Gastrocnemius medialis (tissue), 4 donors: ENCODE data around the gene RHNO1. TPM values are rescaled to one million over a fixed set of nuclear protein-coding genes. Genes with fewer than 3 reads are reported as not detected.

ENCODE experiments used
- ATAC-seq, 2 donors: fragments of 150-250 bp; one replicate each; pipeline ENCODE4 v1.9.1; 2016
- DNase-seq, 2 donors: peaks; one replicate each; pipeline ENCODE4 v3.0.0-alpha.2; 2019
- H3K27ac ChIP-seq, 4 donors: fragments of 200-600 bp; sonication (generic); 1 replicate in 1 of 4; 2 replicates in 3 of 4; pipeline ENCODE4 v1.5.1; 2016 to 2018; ENCODE audit warnings: mild to moderate bottlenecking in 2 of 4, moderate library complexity in 1 of 4
- H3K27me3 ChIP-seq, 3 donors: fragments of 200-600 bp; sonication (generic) in 2 of 3; 1 replicate in 1 of 3; 2 replicates in 2 of 3; pipeline versions ENCODE4 v1.5.1 to v1.6.0; 2016 to 2019; ENCODE audit warnings: mild to moderate bottlenecking in 1 of 3, moderate library complexity in 1 of 3
- H3K36me3 ChIP-seq, 2 donors: fragments of 200-600 bp; sonication (generic) in 1 of 2; one replicate each; pipeline ENCODE4 v1.5.1; 2017 to 2018
- H3K4me1 ChIP-seq, 2 donors: fragments of 200-600 bp; sonication (generic) in 1 of 2; one replicate each; pipeline ENCODE4 v1.5.1; 2016 to 2017; ENCODE audit warnings: mild to moderate bottlenecking in 2 of 2
- H3K4me3 ChIP-seq, 4 donors: fragments of 200-600 bp; sonication (generic) in 3 of 4; 1 replicate in 1 of 4; 2 replicates in 3 of 4; pipeline ENCODE4 v1.5.1; 2016 to 2019; ENCODE audit warnings: mild to moderate bottlenecking in 2 of 4
- H3K9me3 ChIP-seq, 3 donors: fragments of 200-600 bp; sonication (generic) in 2 of 3; 1 replicate in 1 of 3; 2 replicates in 2 of 3; pipeline ENCODE4 v1.5.1; 2016 to 2019
- POLR2A ChIP-seq, 2 donors: fragments of 450-650 bp; IDR thresholded peaks; one replicate each; pipeline ENCODE4 v1.6.1; 2017; ENCODE audit warnings: antibody characterized with exemption in 2 of 2, mild to moderate bottlenecking in 2 of 2, moderate library complexity in 2 of 2
- in situ Hi-C, 4 donors: fragments of 200-750 bp; cut with MboI; loops; one replicate each; pipeline versions ENCODE4 v1.15.0 to v1.8.0; 2017; ENCODE audit warnings: low sequenced_read_pairs in 4 of 4
- intact Hi-C: fragments of 100-400 bp; cut with DNase I; formaldehyde crosslinking; loops from one replicate; pipeline ENCODE4 v1.15.1; 2023; ENCODE audit warnings: low total_unique reads
- total RNA-seq, 4 donors: library from RNA; depleted of rRNA; stranded (reverse); fragments of >200 nt; gene quantifications; one replicate each; pipeline versions ENCODE4 v1.1.0 to v1.2.3, GENCODE V29; 2016
- TF ChIP-seq, protein P1 (sequence below), 5 experiments: fragments of 450-650 bp in 3 of 5; fragments of 200-600 bp in 2 of 5; sonication (generic) in 2 of 5; IDR thresholded peaks in 4 of 5; conservative IDR thresholded peaks in 1 of 5; 1 replicate in 4 of 5; 2 replicates in 1 of 5; pipeline ENCODE4 v1.5.1; 2016 to 2019; ENCODE audit warnings: antibody characterized with exemption in 5 of 5, mild to moderate bottlenecking in 3 of 5, moderate library complexity in 3 of 5

Gene RHNO1
- total RNA-seq, 4 donors from 2014 or later = 4.9 to 11.8 (median 6.7) TPM

GRCh38 chr12:2897418-2897817, 20.4 kb downstream of the RHNO1 start:
- no peak for TF ChIP-seq POLR2A (IDR thresholded peaks at IDR 0.05)
- TF ChIP-seq, protein P1, sequence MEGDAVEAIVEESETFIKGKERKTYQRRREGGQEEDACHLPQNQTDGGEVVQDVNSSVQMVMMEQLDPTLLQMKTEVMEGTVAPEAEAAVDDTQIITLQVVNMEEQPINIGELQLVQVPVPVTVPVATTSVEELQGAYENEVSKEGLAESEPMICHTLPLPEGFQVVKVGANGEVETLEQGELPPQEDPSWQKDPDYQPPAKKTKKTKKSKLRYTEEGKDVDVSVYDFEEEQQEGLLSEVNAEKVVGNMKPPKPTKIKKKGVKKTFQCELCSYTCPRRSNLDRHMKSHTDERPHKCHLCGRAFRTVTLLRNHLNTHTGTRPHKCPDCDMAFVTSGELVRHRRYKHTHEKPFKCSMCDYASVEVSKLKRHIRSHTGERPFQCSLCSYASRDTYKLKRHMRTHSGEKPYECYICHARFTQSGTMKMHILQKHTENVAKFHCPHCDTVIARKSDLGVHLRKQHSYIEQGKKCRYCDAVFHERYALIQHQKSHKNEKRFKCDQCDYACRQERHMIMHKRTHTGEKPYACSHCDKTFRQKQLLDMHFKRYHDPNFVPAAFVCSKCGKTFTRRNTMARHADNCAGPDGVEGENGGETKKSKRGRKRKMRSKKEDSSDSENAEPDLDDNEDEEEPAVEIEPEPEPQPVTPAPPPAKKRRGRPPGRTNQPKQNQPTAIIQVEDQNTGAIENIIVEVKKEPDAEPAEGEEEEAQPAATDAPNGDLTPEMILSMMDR (IDR thresholded peaks at IDR 0.05 in 4 of 5, conservative IDR thresholded peaks at IDR 0.05 in 1 of 5) = no peak
- Histone ChIP-seq H3K4me3 (no peak overlapping the region), H3K4me1 (peaks cover 29 to 30% of the 10 kb centered on the region in 2 donors), H3K27ac (no peak overlapping the region), H3K27me3 (no peaks in the 10 kb centered on the region), H3K36me3 (no peaks in the 10 kb centered on the region), H3K9me3 (no peaks in the 10 kb centered on the region)
- in situ Hi-C loops (loop anchor here in 1 of 4 donors (25.0 kb wide), 1 partner anchor 140 kb away; no protein-coding TSS in a partner anchor), intact Hi-C loops (loop anchor here (10.0 kb wide), 1 partner anchor 357 kb away; no protein-coding TSS in a partner anchor)
- ATAC-seq (no peak), DNase-seq (no peak)

- Histone ChIP-seq H3K4me1 (peaks cover 21 to 23% of the 10 kb centered on the region in 2 donors), H3K27ac (no peak overlapping the region), H3K27me3 (no peaks in the 10 kb centered on the region), H3K9me3 (no peaks in the 10 kb centered on the region), H3K36me3 (no peaks in the 10 kb centered on the region), H3K4me3 (no peak overlapping the region)
- intact Hi-C loops = no loop called here
- ATAC-seq = no peak
- TF ChIP-seq, protein P1 (IDR thresholded peaks at IDR 0.05 in 4 of 5, conservative IDR thresholded peaks at IDR 0.05 in 1 of 5) = no peak
- TF ChIP-seq POLR2A (IDR thresholded peaks at IDR 0.05) = no peak
- DNase-seq = no peak
- in situ Hi-C loops = no loop called here
Measured at GRCh38 chr12:2900642-2901041, 23.6 kb downstream of the RHNO1 start.

GRCh38 chr12:2902272-2902880, 25.4 kb downstream of the RHNO1 start:
- DNase-seq = no peak
- intact Hi-C loops (no loop called here), in situ Hi-C loops (no loop called here)
- TF ChIP-seq POLR2A (IDR thresholded peaks at IDR 0.05) = no peak
- TF ChIP-seq, protein P1 (IDR thresholded peaks at IDR 0.05 in 4 of 5, conservative IDR thresholded peaks at IDR 0.05 in 1 of 5) = no peak
- H3K27ac ChIP-seq = peak overlapping the region in 2 of 4 donors; percentile 2 to 24
- H3K4me3 ChIP-seq = no peak overlapping the region
- ATAC-seq = peak; percentile 87 to 89
- H3K27me3 ChIP-seq = no peaks in the 10 kb centered on the region
- peaks cover 10 to 15% of the 10 kb centered on the region in 2 donors for H3K4me1 ChIP-seq
- H3K9me3 ChIP-seq = no peaks in the 10 kb centered on the region
- no peaks in the 10 kb centered on the region for H3K36me3 ChIP-seq

GRCh38 chr12:2904260-2904659, 27.2 kb downstream of the RHNO1 start:
- no peak overlapping the region for H3K4me3 ChIP-seq
- H3K27me3 ChIP-seq = no peaks in the 10 kb centered on the region
- TF ChIP-seq, protein P1 (IDR thresholded peaks at IDR 0.05 in 4 of 5, conservative IDR thresholded peaks at IDR 0.05 in 1 of 5) = no peak
- TF ChIP-seq POLR2A (IDR thresholded peaks at IDR 0.05) = no peak
- in situ Hi-C loops (no loop called here), intact Hi-C loops (no loop called here)
- no peaks in the 10 kb centered on the region for H3K9me3 ChIP-seq
- no peak overlapping the region for H3K27ac ChIP-seq
- peaks cover 10 to 15% of the 10 kb centered on the region in 2 donors for H3K4me1 ChIP-seq
- H3K36me3 ChIP-seq = no peaks in the 10 kb centered on the region
- ATAC-seq (no peak), DNase-seq (no peak)

GRCh38 chr12:2912216-2912575, 35.2 kb downstream of the RHNO1 start:
- Histone ChIP-seq H3K27me3 (no peaks in the 10 kb centered on the region), H3K4me3 (no peak overlapping the region), H3K9me3 (no peaks in the 10 kb centered on the region), H3K27ac (no peak overlapping the region), H3K36me3 (peaks cover 0 to 6% of the 10 kb centered on the region in 2 donors), H3K4me1 (no peaks in the 10 kb centered on the region)
- TF ChIP-seq POLR2A (IDR thresholded peaks at IDR 0.05) = no peak
- TF ChIP-seq, protein P1 (IDR thresholded peaks at IDR 0.05 in 4 of 5, conservative IDR thresholded peaks at IDR 0.05 in 1 of 5) = no peak
- in situ Hi-C loops (no loop called here), intact Hi-C loops (no loop called here)
- no peak for ATAC-seq
- no peak for DNase-seq
